H1 (cell line): ENCODE results near the gene ANAPC13. TPM values are rescaled to one million over a fixed set of nuclear protein-coding genes. Genes with fewer than 3 reads are reported as not detected.

Source experiments
- BCL11A ChIP-seq, 2 experiments: IDR thresholded peaks; one replicate each; pipeline ENCODE4 v1.6.1; 2011; ENCODE audit warnings: low read depth in 2 of 2, low read length in 2 of 2, mild to moderate bottlenecking in 2 of 2
- polyA plus RNA-seq, 7 experiments: library from polyadenylated mRNA; depleted of rRNA in 3 of 7; stranded (reverse) in 5 of 7; unstranded in 2 of 7; fragments of >200 nt in 5 of 7; fragments of 200-250 nt in 2 of 7; gene quantifications; 1 replicate in 5 of 7; 2 replicates in 1 of 7; 4 replicates in 1 of 7; pipeline versions ENCODE4 v1.2.1 to v1.2.3, GENCODE V29; 2011 to 2013; ENCODE audit warnings: missing spikeins in 2 of 7, mixed read lengths in 2 of 7
- total RNA-seq: library from RNA; stranded (reverse); fragmentation: NEBNext Ultra II Directional; extraction: Animal tissue kit (Norgen Biotek cat#: 25700); gene quantifications from 2 replicates; pipeline ENCODE4 v1.2.1, GENCODE V29; 2021

ANAPC13 gene
- total and polyA plus RNA-seq, 2 of the 8 experiments (the other 6 are each of a cell fraction or from before 2014, with no cell fraction given), result 33.3 to 34.0 TPM

DNA sequence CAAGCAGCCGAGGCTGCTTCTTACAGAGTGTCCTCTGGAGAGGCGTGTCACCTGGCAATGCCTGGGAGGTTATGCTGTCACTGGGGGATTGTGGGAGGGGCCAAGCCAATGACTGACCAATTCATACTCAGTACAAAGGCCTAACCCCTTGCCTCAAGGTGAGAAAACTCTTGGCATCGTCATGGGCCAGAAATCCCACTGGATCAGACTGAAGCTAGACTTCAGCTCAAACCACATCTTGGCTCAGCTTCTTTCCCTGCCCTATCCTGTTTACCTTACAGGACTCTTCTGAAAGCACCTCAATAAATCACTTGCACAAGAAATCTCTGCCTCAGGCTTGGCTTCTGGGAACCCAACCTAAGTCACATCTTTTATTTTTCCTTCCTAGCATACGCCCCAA is 9.5 kb downstream of the ANAPC13 start (continued):
- TF ChIP-seq BCL11A (IDR thresholded peaks at IDR 0.05; ENCODE audit: low read depth in 2 of 2, low read length in 2 of 2), result no peak
